Limb (tissue), 2 donors: ENCODE results near the gene UFSP1.

Experiments
- DNase-seq, 2 donors: peaks; one replicate each; pipeline ENCODE4 v3.0.0-alpha.2; 2016; ENCODE audit errors: extremely low spot score in 2 of 2

Gene UFSP1

GRCh38 chr7:100895956-100896731 lies 6.6 kb upstream of the UFSP1 start:
- peak in 1 of 2 donors; percentile 81 for DNase-seq

- DNase-seq, result no peak
Observed at GRCh38 chr7:100895701-100895955, 6.1 kb upstream of the UFSP1 start, which contains the start of gene ACHE. Gene ACHE, minus strand, starts transcription at chr7:100895888. Its CDS starts 1,656 bp downstream, at chr7:100894232.

GRCh38 chr7:100894860-100895700 lies 5.6 kb upstream of the UFSP1 start:
- peak in 1 of 2 donors; percentile 92 for DNase-seq

- DNase-seq, result peak in 1 of 2 donors; percentile 46
Observed at GRCh38 chr7:100893910-100894721, 4.6 kb upstream of the UFSP1 start.

- no peak for DNase-seq
Observed at GRCh38 chr7:100893318-100893895, 3.9 kb upstream of the UFSP1 start.

GRCh38 chr7:100892364-100893317 lies 3.1 kb upstream of the UFSP1 start:
- no peak for DNase-seq

- DNase-seq, result no peak
Observed at GRCh38 chr7:100891568-100892247, 2.2 kb upstream of the UFSP1 start.

- peak in 1 of 2 donors; percentile 64 for DNase-seq
Observed at GRCh38 chr7:100890653-100891567, 1.4 kb upstream of the UFSP1 start.

GRCh38 chr7:100888291-100888987 lies 1.1 kb downstream of the UFSP1 start:
- no peak for DNase-seq

- no peak for DNase-seq
Observed at GRCh38 chr7:100887516-100888290, 1.8 kb downstream of the UFSP1 start.

- DNase-seq, result no peak
Observed at GRCh38 chr7:100886936-100887515, 2.5 kb downstream of the UFSP1 start.

- no peak for DNase-seq
Observed at GRCh38 chr7:100886142-100886935, 3.2 kb downstream of the UFSP1 start.

- no peak for DNase-seq
Observed at GRCh38 chr7:100885440-100886141, 3.9 kb downstream of the UFSP1 start.

- DNase-seq, result no peak
Observed at GRCh38 chr7:100884736-100885439, 4.6 kb downstream of the UFSP1 start.
